HG03064 (cell line): ENCODE measurements around the gene ABCC6.
"Not testable (repeated sequence)": the region's sequence is repeated elsewhere in the genome, so short reads cannot be mapped to it uniquely, and the experiment has no call there.

Experiments used
- ATAC-seq: cut with Tn5 transposase; IDR thresholded peaks from one replicate; pipeline ENCODE4 v1.9.1; 2021; ENCODE audit warnings: low read depth; ENCODE audit not compliant: unreplicated experiment

ABCC6 gene

DNA sequence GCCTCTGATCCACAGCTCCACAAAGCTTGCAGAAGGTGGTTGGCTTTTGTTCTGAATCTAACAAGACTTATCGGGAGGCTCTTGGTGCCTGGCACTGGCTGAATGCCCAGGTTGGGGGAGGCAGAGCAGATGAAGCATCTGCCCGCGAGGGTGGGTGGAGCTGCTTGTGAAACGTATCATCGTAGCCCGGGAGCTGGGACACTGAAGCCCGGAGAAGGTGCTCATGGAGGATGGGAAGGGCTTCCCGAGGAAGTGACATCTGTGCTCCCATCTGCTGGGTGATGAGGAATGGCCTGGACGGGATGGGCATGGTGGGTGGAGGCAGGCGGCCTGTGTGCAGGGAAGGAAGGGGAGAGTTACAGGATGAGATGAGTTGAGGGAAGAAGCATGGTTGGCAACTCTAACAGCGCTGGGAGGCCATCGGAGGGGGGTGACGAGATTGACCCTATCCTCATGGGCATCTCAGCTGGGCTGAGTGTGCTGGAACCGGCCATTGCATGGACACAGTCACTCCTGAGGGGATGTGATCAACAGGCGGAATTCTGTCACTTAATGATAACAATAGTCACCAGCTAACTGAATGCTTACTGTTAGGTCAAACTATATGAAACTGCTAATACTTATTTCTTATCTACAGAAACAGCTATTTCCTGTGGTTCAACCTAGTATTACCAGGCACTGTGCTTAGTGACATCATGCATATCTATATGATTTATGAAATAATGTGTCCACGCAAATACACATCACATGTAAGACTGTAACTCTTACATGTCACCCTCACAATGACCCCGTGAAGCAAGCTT, 102.7 kb downstream of the ABCC6 start:
- no peak for ATAC-seq

DNA sequence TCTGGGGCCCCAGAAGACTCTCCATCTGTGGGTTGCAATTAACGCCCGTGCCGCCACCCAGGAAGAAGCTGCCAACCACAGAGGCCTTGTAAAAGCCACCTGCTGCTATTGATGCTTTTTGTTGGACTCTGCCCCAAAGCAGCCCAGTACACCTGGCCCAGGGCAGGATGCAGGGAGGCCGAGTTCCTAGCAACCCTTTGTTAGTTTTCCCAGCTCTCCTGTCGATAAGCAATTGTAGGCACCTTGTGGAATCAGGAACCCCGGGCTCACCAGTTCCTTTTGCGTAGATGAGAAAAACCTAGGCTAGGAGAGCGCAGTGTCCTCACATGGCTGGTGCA, 103.3 kb downstream of the ABCC6 start:
- ATAC-seq = no peak

DNA sequence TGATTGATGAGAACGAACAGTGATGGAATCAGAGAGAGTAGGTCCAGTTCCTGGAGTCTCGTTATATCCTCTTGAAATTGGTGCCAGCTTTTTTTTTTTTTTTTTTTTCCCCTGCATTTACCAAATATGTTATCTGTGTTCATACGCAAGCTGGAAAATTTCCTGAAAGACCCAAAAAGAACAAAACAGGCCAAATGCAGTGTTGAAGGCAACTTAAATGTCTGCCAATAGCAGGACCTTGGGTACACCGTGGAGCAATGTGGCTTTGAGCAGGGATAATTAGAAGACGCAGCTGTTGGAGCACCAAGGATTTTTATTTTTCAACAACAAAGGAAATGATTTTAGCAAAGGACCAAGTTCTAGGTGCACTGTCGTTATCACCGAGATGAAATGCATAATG, 105.0 kb downstream of the ABCC6 start:
- no peak for ATAC-seq

DNA sequence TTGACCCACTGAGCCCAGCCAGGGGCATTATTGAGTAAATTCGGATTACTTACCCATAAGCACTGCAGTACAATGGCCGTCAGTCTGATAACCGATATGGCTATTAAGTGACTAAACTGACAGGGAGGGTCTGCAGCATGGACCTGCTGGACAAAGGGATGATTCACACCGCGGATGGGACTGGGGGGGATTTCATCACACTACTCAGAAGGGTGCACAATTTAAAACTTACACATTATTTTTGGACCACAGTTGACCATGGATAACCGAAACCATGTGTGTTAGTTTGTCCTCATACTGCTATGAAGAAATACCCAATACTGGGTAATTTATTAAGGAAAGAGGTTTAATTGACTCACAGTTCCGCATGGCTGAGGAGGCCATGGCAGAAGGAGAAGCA, 106.5 kb downstream of the ABCC6 start:
- no peak for ATAC-seq

DNA sequence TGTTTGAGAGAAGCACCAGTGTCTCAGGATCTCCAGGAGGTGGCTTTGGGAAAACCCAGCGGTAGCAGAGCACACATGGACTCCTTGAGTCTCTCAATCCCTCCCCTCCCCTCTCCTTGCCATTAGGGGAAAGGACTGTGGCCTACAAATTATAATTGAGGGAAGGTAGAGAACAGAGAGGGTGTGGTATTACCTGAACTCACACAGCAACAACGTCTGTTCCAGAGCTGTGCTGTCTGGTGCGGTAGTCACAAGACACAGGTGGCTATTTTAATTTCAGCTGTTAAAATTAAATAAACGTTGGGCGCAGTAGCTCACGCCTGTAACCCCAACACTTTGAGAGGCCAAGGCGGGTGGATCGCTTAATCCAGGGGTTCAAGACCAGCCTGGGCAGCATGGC, 110.2 kb downstream of the ABCC6 start:
- ATAC-seq = no peak

DNA sequence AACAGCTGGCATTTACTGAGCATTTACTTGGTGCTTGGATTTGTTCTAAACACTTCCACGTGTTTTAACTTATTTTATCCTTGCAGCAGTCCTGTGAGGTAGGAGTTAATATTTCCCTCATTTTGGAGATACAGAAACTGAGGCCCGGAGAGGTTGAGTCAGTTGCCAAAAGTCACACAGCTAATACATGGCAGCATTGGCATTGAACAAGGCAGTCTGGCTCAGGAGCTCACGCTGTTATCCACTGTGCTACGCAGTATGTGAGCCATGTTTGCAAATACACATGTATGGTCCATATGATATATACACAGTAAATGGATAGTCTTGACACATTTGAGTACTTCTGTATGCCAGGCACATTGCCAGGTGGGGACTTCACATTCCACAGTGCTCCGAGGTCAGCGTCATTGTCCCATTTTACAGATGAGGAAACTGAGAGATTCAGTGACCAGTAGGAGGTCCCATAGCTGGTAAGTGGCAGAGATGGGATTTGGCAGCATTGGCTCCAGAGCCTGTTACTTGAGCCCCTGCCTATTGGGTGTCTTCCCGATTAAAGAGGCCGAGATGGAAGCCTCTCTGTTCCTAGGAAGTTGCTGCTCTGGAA, 110.7 kb downstream of the ABCC6 start:
- no peak for ATAC-seq

DNA sequence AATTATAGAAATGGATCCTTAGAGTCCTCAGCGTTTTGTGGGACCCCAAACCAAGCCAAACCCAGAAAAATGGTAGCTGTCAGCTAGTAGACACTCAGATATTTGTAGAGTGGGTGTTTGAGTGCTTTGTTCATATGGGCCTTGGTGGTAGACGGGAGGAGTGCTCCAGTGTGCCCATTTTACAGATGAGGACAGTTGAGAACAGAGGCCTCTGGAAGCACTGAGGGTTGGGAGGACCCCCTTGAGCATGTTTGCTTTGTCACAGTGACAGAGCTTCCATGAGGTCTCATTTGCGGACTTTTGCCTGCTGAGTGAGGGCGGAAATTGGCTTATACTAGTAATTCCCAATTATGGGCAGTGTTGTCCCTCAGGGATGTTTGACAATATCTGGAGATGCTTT, 111.7 kb downstream of the ABCC6 start:
- no peak for ATAC-seq

DNA sequence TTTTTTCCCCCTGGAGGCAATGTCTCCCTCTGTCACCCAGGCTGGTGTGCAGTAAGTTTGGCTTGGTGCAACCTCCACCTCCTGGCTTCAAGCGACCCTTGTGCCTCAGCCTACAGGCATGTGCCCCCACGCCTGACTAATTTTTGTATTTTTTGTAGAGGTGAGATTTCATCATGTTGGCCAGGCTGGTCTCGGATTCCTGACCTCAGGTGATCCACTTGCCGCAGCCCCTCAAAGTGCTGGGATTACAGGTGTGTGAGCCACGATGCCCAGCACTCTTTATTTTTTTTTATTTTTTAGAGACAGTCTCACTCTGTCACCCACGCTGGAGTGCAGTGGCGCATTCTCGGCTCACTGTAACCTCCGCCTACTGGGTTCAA, 113.2 kb downstream of the ABCC6 start:
- ATAC-seq = no peak

DNA sequence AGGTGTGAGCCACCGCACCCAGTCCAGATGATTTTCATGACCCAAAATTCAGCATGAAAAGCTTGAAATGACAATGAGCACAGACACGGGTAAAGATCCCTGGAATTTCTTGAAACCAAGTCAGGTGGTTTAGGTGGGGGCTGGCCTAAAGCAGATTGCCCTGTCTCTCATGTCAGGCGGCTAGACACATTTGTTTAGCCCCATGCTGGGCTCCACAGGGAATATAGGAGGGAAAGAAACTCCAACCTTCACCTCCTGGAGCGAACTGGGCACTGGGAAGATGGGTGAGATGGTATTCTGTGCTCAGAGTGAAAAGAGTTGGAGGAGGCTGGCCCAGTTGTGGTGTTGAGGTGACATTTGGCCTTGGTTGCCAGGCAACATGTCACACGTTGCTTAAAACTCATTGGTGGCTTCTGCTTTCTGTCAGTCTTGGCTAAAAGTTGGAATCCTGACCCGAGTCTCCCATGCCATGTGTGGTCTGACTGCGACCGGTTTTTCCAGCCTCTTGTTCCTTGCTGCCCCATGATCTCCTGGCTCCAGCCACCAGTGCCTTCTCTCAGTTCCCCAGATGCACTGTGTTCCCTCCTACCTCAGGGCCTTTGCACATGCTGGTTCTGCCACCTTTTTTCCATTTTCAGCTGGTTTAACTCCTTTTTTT, 113.7 kb downstream of the ABCC6 start:
- ATAC-seq = no peak

DNA sequence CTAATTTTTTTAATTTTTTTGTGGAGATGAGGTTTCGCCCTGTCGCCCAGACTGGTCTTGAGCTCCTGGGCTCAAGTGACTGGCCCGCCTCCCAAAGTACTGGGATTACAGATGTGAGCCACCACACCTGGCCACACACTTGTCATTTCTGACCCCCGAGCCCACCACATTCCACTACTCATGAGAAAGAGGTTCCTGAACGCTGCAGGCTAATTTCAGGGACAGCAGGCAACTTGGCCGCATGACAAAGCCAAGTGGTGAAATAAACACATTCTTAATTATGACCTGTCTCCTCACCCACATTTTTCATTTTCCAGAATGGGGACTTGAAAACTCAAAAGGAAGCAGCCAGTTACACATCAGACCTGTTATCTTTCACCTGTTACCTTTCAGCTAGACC, 114.5 kb downstream of the ABCC6 start:
- ATAC-seq = no peak

DNA sequence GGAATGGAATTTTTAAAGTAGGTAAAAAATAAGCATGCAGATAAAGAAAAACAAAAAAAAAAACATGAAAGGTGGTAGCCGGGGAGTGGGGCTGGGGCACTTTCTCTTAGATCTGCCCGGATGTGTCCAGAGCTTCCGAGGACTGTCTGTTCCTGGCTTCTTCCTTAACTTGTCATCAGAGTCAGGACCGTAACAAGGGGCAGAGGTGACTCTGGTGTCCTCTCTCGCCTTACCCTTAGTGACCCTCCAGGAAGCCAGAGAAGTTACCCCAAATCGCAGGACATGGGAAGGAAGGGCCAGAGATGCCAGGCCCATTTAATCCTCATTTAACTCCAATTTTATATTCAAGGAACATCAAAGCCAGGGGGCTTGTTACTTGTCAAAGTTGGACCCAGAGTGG, 115.5 kb downstream of the ABCC6 start:
- no peak for ATAC-seq

DNA sequence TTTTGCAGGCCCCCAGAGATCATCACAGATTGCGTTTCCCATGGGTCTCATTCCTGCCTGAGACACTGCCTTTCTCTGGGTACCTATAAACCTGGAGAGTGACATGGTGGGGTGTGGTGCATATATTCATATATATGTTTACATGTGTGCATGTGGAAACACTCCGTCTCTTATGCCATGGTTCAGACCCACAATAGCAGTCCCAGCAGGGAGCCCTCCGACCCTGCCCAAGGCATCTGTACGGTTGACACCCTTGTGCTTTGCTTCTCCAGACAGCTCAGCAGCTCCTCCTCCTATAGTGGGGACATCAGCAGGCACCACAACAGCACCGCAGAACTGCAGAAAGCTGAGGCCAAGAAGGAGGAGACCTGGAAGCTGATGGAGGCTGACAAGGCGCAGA, 116.8 kb downstream of the ABCC6 start:
- ATAC-seq = no peak

DNA sequence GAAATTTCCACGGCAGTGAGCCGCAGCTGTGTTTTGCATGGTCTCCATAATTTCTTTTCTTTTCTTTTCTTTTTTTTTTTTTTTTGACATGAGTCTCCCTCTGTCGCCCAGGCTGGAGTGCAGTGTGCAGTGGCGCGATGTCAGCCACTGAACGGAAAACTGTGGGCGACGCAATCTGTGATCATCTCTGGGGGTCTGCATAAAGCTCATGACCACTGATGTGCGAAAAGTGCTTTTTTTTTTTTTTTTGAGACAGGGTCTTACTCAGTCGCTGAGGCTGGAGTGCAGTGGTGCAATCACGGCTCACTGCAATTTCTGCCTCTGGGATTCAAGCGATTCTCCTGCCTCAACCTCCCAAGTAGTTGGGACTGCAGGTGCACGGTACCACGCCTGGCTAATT, 117.6 kb downstream of the ABCC6 start:
- no peak for ATAC-seq

DNA sequence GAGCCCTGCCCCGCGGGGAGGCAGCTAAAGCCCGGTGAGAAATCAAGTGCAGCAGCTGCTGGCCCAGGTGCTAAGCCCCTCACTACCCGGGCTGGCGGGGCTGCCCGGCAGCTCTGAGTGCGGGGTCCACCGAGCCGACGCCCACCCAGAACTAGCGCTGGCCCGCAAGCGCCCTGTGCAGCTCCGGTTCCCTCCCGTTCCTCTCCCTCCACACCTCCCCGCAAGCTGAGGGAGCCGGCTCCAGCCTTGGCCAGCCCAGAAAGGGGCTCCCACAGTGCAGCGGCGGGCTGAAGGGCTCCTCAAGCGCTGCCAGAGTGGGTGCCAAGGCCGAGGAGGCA, 118.5 kb downstream of the ABCC6 start:
- ATAC-seq = not testable (repeated sequence)

DNA sequence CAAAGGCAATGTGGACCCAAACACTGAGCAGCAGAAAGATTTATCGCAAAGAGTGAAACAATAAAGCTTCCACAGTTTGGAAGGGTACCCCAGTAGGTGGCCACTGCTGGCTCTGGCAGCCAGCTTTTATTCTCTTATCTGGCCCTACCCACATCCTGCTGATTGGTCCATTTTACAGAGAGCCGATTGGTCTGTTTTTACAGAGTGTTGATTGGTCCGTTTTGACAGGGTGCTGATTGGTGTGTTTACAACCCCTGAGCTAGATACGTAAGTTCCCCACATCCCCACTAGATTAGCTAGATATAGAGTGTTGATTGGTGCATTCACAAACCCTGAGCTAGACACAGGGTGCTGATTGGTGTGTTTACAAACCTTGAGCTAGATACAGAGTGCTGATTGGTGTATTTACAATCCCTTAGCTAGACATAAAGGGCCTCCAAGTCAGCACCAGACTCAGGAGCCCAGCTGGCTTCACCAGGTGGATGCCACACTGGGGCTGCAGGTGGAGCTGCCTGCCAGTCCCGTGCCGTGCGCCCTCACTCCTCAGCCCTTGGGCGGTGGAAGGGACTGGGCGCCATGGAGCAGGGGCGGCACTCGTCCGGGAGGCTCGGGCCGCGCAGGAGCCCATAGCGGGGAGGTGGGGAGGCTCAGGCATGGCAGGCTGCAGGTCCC, 119.0 kb downstream of the ABCC6 start:
- not testable (repeated sequence) for ATAC-seq

DNA sequence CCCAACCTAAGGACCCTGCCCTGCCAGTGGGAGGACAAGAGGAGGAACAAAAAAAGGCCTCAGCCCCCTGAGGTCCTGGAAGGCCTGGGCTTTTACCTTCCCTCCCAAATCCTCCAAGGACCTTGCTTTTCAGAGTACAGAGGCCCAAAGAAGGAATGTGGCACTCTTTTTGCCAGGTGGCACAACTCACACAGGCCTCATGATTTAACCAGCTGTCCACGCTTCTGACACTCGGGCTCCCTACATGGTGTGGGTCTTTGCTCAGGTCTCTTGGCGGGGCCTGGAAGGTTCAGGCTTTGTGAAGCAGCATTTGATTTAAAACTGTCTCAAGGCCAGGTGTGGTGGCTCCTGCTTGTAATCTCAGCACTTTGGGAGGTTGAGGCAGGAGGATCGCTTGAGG, 120.6 kb downstream of the ABCC6 start:
- ATAC-seq = no peak

DNA sequence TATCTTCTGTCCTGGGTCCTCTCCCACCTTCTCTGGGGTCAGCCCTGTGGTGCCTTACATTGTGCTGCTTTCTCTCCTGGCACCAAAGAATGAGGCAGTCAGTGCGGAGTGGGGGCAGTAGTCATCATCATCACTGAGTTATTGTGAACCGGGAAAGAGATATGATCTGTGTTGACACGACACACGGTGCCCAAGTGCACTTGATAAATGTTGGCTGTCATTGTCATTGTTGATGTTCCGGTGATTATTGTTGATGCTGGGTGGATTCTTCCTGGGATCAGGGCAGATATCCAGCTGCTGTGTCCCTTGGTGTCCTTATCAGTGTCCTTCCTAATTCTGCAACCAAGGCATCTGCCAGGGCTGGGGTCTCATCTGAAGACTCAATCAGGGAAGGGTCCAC, 121.7 kb downstream of the ABCC6 start:
- no peak for ATAC-seq

DNA sequence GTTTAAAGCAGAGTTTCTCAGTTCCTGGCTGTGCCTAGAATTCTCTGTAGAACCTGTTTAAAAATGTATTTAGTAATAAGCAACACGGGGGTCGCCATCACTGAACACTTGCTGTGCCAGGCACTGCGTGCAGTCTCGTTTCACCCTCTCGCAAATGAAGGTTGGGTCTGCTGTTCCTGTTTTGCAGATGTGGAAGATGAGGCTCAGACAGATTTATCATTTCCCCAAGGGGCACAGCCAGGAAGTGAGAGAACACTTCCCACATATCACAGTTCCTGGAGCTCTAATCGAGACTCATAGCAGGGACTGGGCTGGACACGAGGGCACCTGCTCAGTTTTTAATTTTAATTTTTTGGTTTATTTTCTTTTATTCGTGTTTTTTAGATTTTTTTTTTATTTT, 122.7 kb downstream of the ABCC6 start:
- ATAC-seq = no peak

DNA sequence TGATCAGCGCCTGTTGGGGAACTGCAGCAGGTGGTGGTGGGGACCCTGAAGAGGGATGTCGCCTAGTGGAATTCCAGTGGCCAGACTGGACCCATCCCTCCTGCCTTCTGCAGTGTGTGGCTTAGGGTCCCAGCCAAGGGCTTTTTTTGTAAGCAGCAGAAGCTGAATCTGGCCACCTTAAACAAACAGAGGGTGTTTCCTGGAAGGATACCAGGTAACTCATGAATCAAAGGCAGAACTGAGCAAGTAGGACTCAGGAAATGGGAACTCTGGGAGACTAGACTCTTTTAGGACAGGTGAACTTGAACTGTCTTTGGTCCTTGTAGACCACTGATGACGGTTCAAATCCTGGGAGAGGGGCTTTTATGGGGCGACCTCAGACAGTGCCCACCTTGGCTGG, 124.0 kb downstream of the ABCC6 start:
- ATAC-seq = no peak
